Measurements from ENCODE around the gene PIK3IP1. TPM values are rescaled to one million over a fixed set of nuclear protein-coding genes. Genes with fewer than 3 reads are reported as not detected.
"Not testable (repeated sequence)": the region's sequence is repeated elsewhere in the genome, so short reads cannot be mapped to it uniquely, and the experiment has no call there.

Gene PIK3IP1
- total and polyA plus RNA-seq, 10 of the 15 experiments (the other 5 are each of a cell fraction or from before 2014, with no cell fraction given): 0.77 to 6.5 (median 3.0) TPM

DNA sequence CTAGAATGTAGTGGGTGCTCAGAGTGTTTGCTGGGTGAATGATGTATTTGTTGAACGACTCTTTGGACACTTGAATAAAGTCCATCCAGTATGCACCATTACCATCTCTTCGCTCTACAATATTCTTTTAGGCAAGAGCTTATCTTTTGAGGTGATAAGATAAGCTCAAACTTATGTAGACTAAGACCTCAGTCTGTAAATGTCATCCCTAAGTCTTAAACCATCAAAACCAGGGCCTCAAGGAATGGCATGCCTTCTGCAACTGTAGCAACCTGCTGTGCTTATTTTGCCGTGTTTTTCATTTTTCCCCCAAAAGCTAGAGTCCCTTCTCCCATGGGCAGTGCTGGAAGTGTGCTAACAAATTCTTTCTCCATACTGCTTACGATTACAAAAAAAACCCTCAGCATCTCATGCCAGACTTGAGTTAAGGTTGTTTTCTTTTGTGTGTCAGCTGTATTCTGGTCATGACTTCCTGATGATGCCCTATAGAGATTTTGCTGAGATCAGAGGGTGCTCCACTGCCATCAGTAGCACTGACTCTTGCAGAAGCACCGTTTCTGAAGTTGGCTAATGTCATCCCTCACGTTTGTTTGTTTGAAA lies 52.4 kb downstream of the PIK3IP1 start (continued):
- TF ChIP-seq, protein P1, sequence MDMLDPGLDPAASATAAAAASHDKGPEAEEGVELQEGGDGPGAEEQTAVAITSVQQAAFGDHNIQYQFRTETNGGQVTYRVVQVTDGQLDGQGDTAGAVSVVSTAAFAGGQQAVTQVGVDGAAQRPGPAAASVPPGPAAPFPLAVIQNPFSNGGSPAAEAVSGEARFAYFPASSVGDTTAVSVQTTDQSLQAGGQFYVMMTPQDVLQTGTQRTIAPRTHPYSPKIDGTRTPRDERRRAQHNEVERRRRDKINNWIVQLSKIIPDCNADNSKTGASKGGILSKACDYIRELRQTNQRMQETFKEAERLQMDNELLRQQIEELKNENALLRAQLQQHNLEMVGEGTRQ (IDR thresholded peaks at IDR 0.05; ENCODE audit: borderline replicate concordance, low read depth, low read length): no peak

DNA sequence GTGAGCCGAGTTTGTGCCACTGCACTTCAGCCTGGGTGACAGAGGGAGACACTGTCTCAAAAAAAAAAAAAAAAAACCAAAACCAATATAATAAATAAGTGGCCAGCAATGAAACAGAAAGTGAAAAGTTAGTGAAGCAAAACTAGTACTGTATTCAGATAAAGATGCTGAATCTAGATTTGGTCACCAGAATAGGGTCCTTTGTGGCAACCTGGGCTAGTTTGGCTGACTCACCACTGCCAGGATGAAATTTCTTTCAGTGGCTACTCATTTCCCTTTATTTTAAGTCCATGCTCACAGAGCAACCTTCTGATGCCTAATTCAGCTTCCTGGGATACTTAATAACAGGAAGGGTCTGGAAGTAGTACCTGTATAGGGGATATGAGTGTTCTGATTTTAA lies 54.2 kb downstream of the PIK3IP1 start:
- ChIA-PET POLR2A (no interaction called here), CTCF (interaction anchor here (1.1 kb wide), 1 partner anchor 35 kb away, joined by 3 read pairs; no protein-coding TSS in a partner anchor), SMC1A (ENCODE audit: uncharacterized antibody, unreplicated experiment) (interaction anchor here (0.6 kb wide), 1 partner anchor 15 kb away, joined by 3 read pairs; no protein-coding TSS in a partner anchor), RAD21 (ENCODE audit: unreplicated experiment) (no interaction called here)
- BruUV-seq (replicated peaks): no TSS peak
- Histone ChIP-seq H4K20me1 (ENCODE audit: control insufficient read depth, insufficient read depth) (no peaks in the 10 kb centered on the region), H3K36me3 (ENCODE audit: control insufficient read depth in 2 of 2, insufficient read depth in 2 of 2, low read length in 1 of 2) (peaks cover 3 to 4% of the 10 kb centered on the region in 2 experiments), H3K27me3 (replicated peaks in 1 of 2; ENCODE audit: control insufficient read depth in 2 of 2, insufficient read depth in 2 of 2, low read length in 1 of 2) (no peaks in the 10 kb centered on the region), H3K27ac (ENCODE audit: control insufficient read depth, insufficient read depth) (no peak overlapping the region), H3K4me3 (no peak overlapping the region), H3K79me2 (ENCODE audit: control insufficient read depth, insufficient read depth, low read length) (peaks cover 5% of the 10 kb centered on the region), H3K9me3 (replicated peaks; ENCODE audit: control insufficient read depth, insufficient read depth, low read length) (no peaks in the 10 kb centered on the region), H3K9ac (ENCODE audit: control insufficient read depth, insufficient read depth, low read length) (no peak overlapping the region), H2AFZ (ENCODE audit: control insufficient read depth, low read depth, low read length) (no peak overlapping the region), H3K4me1 (ENCODE audit: control insufficient read depth, insufficient read depth, low read length) (peaks cover 9% of the 10 kb centered on the region), H3K4me2 (ENCODE audit: control insufficient read depth, insufficient read depth) (no peak overlapping the region)
- intact Hi-C loops (cut with micrococcal nuclease; ENCODE audit: unreplicated experiment) (loop anchor here (10.0 kb wide), 1 partner anchor 293 kb away; no protein-coding TSS in a partner anchor), in situ Hi-C loops (cut with MboI) (no loop called here)
- DNase-seq (ENCODE audit: low read depth, low spot score) (no peak), FAIRE-seq (no peak), ATAC-seq (peak; percentile 94)
- 33% methylated on average over 1 of the region's 1 CpG for WGBS (ENCODE audit: insufficient coverage, insufficient replicate concordance, low lambda C conversion rate, missing lambda C conversion rate)
- TF ChIP-seq, protein P2, sequence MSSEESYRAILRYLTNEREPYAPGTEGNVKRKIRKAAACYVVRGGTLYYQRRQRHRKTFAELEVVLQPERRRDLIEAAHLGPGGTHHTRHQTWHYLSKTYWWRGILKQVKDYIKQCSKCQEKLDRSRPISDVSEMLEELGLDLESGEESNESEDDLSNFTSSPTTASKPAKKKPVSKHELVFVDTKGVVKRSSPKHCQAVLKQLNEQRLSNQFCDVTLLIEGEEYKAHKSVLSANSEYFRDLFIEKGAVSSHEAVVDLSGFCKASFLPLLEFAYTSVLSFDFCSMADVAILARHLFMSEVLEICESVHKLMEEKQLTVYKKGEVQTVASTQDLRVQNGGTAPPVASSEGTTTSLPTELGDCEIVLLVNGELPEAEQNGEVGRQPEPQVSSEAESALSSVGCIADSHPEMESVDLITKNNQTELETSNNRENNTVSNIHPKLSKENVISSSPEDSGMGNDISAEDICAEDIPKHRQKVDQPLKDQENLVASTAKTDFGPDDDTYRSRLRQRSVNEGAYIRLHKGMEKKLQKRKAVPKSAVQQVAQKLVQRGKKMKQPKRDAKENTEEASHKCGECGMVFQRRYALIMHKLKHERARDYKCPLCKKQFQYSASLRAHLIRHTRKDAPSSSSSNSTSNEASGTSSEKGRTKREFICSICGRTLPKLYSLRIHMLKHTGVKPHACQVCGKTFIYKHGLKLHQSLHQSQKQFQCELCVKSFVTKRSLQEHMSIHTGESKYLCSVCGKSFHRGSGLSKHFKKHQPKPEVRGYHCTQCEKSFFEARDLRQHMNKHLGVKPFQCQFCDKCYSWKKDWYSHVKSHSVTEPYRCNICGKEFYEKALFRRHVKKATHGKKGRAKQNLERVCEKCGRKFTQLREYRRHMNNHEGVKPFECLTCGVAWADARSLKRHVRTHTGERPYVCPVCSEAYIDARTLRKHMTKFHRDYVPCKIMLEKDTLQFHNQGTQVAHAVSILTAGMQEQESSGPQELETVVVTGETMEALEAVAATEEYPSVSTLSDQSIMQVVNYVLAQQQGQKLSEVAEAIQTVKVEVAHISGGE (CRISPR knock-in tag; IDR thresholded peaks at IDR 0.05): no peak
- TF ChIP-seq SPI1 (IDR thresholded peaks at IDR 0.05; ENCODE audit: borderline replicate concordance, insufficient read depth, low read depth, low read length) (peak; percentile 21; the same call in 1 of the 2 replicates), FOXK2 (IDR thresholded peaks at IDR 0.05) (no peak), RUNX3 (IDR thresholded peaks at IDR 0.05; ENCODE audit: low read length) (0 out of 2 replicates have a peak, but pooled peaks have one; percentile 22)

DNA sequence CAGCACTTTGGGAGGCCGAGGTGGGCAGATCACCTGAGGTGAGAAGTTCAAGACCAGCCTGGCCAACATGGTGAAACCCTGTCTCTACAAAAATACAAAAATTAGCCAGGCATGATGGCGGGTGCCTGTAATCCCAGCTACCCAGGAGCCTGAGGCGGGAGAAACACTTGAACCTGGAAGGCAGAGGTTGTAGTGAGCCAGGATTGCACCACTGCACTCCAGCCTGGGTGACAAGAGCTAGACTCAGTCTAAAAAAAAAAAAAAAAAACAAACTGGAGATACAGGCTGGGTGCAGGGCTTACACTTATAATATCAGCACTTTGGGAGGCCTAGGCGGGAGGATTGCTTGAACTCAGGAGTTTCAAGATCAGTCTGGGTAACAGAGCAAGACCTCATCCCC lies 56.2 kb downstream of the PIK3IP1 start:
- SMC1A ChIA-PET (ENCODE audit: uncharacterized antibody, unreplicated experiment); H3K9me3 ChIP-seq (replicated peaks; ENCODE audit: control insufficient read depth, insufficient read depth, low read length); ATAC-seq; H3K9ac ChIP-seq (ENCODE audit: control insufficient read depth, insufficient read depth, low read length); DNase-seq (ENCODE audit: low read depth, low spot score); FAIRE-seq; BruUV-seq (replicated peaks); H3K27ac ChIP-seq (ENCODE audit: control insufficient read depth, insufficient read depth); H4K20me1 ChIP-seq (ENCODE audit: control insufficient read depth, insufficient read depth); H3K27me3 ChIP-seq (replicated peaks in 1 of 2; ENCODE audit: control insufficient read depth in 2 of 2, insufficient read depth in 2 of 2, low read length in 1 of 2); H3K36me3 ChIP-seq (ENCODE audit: control insufficient read depth in 2 of 2, insufficient read depth in 2 of 2, low read length in 1 of 2); H2AFZ ChIP-seq (ENCODE audit: control insufficient read depth, low read depth, low read length); H3K79me2 ChIP-seq (ENCODE audit: control insufficient read depth, insufficient read depth, low read length); H3K4me2 ChIP-seq (ENCODE audit: control insufficient read depth, insufficient read depth); in situ Hi-C loops (cut with MboI); H3K4me3 ChIP-seq: not testable (repeated sequence)
- intact Hi-C loops (cut with micrococcal nuclease; ENCODE audit: unreplicated experiment): loop anchor here (10.0 kb wide), 1 partner anchor 291 kb away; no protein-coding TSS in a partner anchor
- ChIA-PET RAD21 (ENCODE audit: unreplicated experiment) (interaction anchor here (1.5 kb wide), 1 partner anchor 25 kb away, joined by 3 read pairs; no protein-coding TSS in a partner anchor), CTCF (interaction anchor here (1.2 kb wide), 1 partner anchor 25 kb away, joined by 3 read pairs; no protein-coding TSS in a partner anchor), POLR2A (interaction anchor here (0.6 to 0.7 kb wide), 4 partner anchors 10 to 290 kb away, joined by 4 to 7 read pairs (median 4); no protein-coding TSS in a partner anchor)
- 100% methylated on average over 4 of the region's 4 CpGs for WGBS (ENCODE audit: insufficient coverage, insufficient replicate concordance, low lambda C conversion rate, missing lambda C conversion rate)
- H3K4me1 ChIP-seq (ENCODE audit: control insufficient read depth, insufficient read depth, low read length): peaks cover 12% of the 10 kb centered on the region

Measured in GM12878 (cell line).